ENCODE results near the gene NHLRC4. TPM values are rescaled to one million over a fixed set of nuclear protein-coding genes. Genes with fewer than 3 reads are reported as not detected.

The NHLRC4 gene
- total and polyA plus RNA-seq, 2 of the 8 experiments (the other 6 are each of a cell fraction or from before 2014, with no cell fraction given), result 0.60 to 0.76 TPM

- no peak overlapping the region for H2BK120ac ChIP-seq (replicated peaks; ENCODE audit: low read depth, low read length)
- FAIRE-seq (no peak), DNase-seq (ENCODE audit: low read depth in 1 of 2, low spot score in 2 of 2) (no peak)
- TF ChIP-seq KDM4A (IDR thresholded peaks at IDR 0.05; ENCODE audit: low read depth, low read length, severe bottlenecking), result no peak
- no peak for TF ChIP-seq MAX (IDR thresholded peaks at IDR 0.05)
- no peak for TF ChIP-seq SIX5 (IDR thresholded peaks at IDR 0.05; ENCODE audit: low read depth, low read length)
- TF ChIP-seq SIN3A (conservative IDR thresholded peaks at IDR 0.05 in 1 of 2, IDR thresholded peaks at IDR 0.05 in 1 of 2; ENCODE audit: low read depth in 1 of 2, low read length in 2 of 2), result no peak
- no peak for TF ChIP-seq HDAC2 (IDR thresholded peaks at IDR 0.05; ENCODE audit: borderline replicate concordance in 1 of 2, low read depth in 2 of 2, low read length in 2 of 2)
- H3K79me1 ChIP-seq (ENCODE audit: low read depth, low read length), result peaks cover 16% of the 10 kb centered on the region; the same call in 1 of the 2 replicates
- H3K27ac ChIP-seq (ENCODE audit: low read depth, low read length), result no peak overlapping the region
- no peak overlapping the region for H3K56ac ChIP-seq (replicated peaks; ENCODE audit: insufficient read length, low read depth, low read length)
- no peak overlapping the region for H3K4ac ChIP-seq (replicated peaks; ENCODE audit: insufficient read length, low read depth, low read length)
- H3K14ac ChIP-seq (ENCODE audit: insufficient read length), result no peak overlapping the region
- H3K18ac ChIP-seq (ENCODE audit: extremely low read depth, low read length), result no peak overlapping the region
- no peak overlapping the region for H3K4me3 ChIP-seq (ENCODE audit: extremely low read depth in 1 of 4, insufficient read depth in 2 of 4, low read depth in 3 of 4, low read length in 4 of 4)
- peaks cover 20 to 41% of the 10 kb centered on the region in 2 experiments for H4K20me1 ChIP-seq (replicated peaks in 1 of 2; ENCODE audit: control insufficient read depth in 1 of 2, insufficient read depth in 2 of 2, low read length in 2 of 2)
- H3K4me2 ChIP-seq (ENCODE audit: insufficient read depth in 1 of 2, low read depth in 2 of 2, low read length in 2 of 2), result no peak overlapping the region
- no peak overlapping the region for H4K91ac ChIP-seq (replicated peaks; ENCODE audit: insufficient read length, low read length)
- no peak overlapping the region for H2BK12ac ChIP-seq (ENCODE audit: low read depth, low read length)
- no peak overlapping the region for H4K8ac ChIP-seq (ENCODE audit: extremely low read depth, insufficient read depth, low read length)
- 0 out of 2 replicates have a peak overlapping the region, but pooled peaks have one; percentile 5 for H2BK5ac ChIP-seq (ENCODE audit: low read depth, low read length)
- H3K27me3 ChIP-seq (replicated peaks in 1 of 4; ENCODE audit: control insufficient read depth in 3 of 4, extremely low read depth in 1 of 4, insufficient read depth in 3 of 4, low read length in 3 of 4), result peaks cover 0 to 21% (median 12%) of the 10 kb centered on the region in 4 experiments; a peak in 5 of 7 replicates
- no peak overlapping the region for H3K9ac ChIP-seq (replicated peaks in 1 of 4; ENCODE audit: extremely low read depth in 1 of 4, low read depth in 3 of 4, low read length in 3 of 4)
- peaks cover 0 to 20% of the 10 kb centered on the region in 2 experiments; a peak in 3 of 4 replicates for H3K79me2 ChIP-seq (ENCODE audit: control insufficient read depth in 1 of 2, insufficient read depth in 2 of 2, low read length in 2 of 2)
- H2AFZ ChIP-seq (ENCODE audit: low read length), result no peak overlapping the region
- H3K9me3 ChIP-seq (ENCODE audit: insufficient read depth in 2 of 2, low read depth in 1 of 2, low read length in 1 of 2), result no peaks in the 10 kb centered on the region
- CTCF ChIA-PET (ENCODE audit: partially characterized antibody), result interaction anchor here (0.7 to 4.2 kb wide), 15 partner anchors 7 to 75 kb away, joined by 3 to 22 read pairs (median 6); partner anchors contain the start of gene METTL26
- H3K4me1 ChIP-seq (replicated peaks in 1 of 4; ENCODE audit: control insufficient read depth in 3 of 4, insufficient read depth in 4 of 4, low read length in 3 of 4), result peaks cover 0 to 14% (median 7%) of the 10 kb centered on the region in 4 experiments; a peak in 4 of 7 replicates
- POLR2A ChIA-PET (ENCODE audit: partially characterized antibody), result interaction anchor here (0.6 to 1.9 kb wide), 7 partner anchors 9 to 209 kb away, joined by 3 to 7 read pairs (median 3); partner anchors contain the start of gene METTL26
- no peak overlapping the region for H4K5ac ChIP-seq (ENCODE audit: insufficient read length, low read depth, low read length)
- WGBS, 2 experiments (ENCODE audit: extremely low coverage in 1 of 2, insufficient coverage in 1 of 2, insufficient read length in 1 of 2, insufficient replicate concordance in 2 of 2, low coverage in 1 of 2, low lambda C conversion rate in 2 of 2, missing lambda C conversion rate in 1 of 2), result 91% methylated on average over 24 of the region's 24 CpGs; no CpG with 5 or more reads in 1 of the 2 experiments
- H2BK20ac ChIP-seq (ENCODE audit: low read length), result no peak overlapping the region
- H3K23me2 ChIP-seq (ENCODE audit: low read depth, low read length), result peaks cover 9% of the 10 kb centered on the region
- no peak overlapping the region for H3K23ac ChIP-seq (ENCODE audit: insufficient read length)
- no peaks in the 10 kb centered on the region for H3K36me3 ChIP-seq (ENCODE audit: control insufficient read depth in 2 of 4, insufficient read depth in 4 of 4, low read length in 3 of 4)
- H2AK5ac ChIP-seq (ENCODE audit: low read depth, low read length), result no peak overlapping the region
- no peak overlapping the region for H2BK15ac ChIP-seq (ENCODE audit: low read length)
Observed at GRCh38 chr16:592518-593306, 25.9 kb downstream of the NHLRC4 start.

Measured in H1 (cell line).